Osteocyte (in vitro differentiated cells): ENCODE measurements around the gene GMDS. TPM values are rescaled to one million over a fixed set of nuclear protein-coding genes. Genes with fewer than 3 reads are reported as not detected.
A peak's percentile ranks its signal among the peaks of the same experiment; 100 is the strongest.

ENCODE experiments used
- DNase-seq: peaks from one replicate; pipeline ENCODE4 v3.0.0; 2021; ENCODE audit warnings: mixed read lengths; ENCODE audit not compliant: unreplicated experiment; ENCODE audit errors: extremely low spot score
- H3K27ac Mint-ChIP-seq: one replicate; pipeline ENCODE4 v1.8.0; 2021; ENCODE audit warnings: mild to moderate bottlenecking, mixed read lengths; ENCODE audit not compliant: unreplicated experiment
- H3K27me3 Mint-ChIP-seq: one replicate; pipeline ENCODE4 v1.8.0; 2021; ENCODE audit warnings: mixed read lengths; ENCODE audit not compliant: unreplicated experiment
- H3K36me3 Mint-ChIP-seq: one replicate; pipeline ENCODE4 v1.8.0; 2021; ENCODE audit warnings: mixed read lengths; ENCODE audit not compliant: unreplicated experiment
- H3K4me1 Mint-ChIP-seq: one replicate; pipeline ENCODE4 v1.8.0; 2021; ENCODE audit warnings: mixed read lengths; ENCODE audit not compliant: unreplicated experiment
- H3K4me3 Mint-ChIP-seq: one replicate; pipeline ENCODE4 v1.8.0; 2021; ENCODE audit warnings: mild to moderate bottlenecking, moderate library complexity, mixed read lengths; ENCODE audit not compliant: unreplicated experiment
- H3K9me3 Mint-ChIP-seq: one replicate; pipeline ENCODE4 v1.8.0; 2021; ENCODE audit warnings: mixed read lengths; ENCODE audit not compliant: unreplicated experiment
- CTCF ChIP-seq: fragments of 200-600 bp; sonication (generic); IDR thresholded peaks from 2 replicates; pipeline ENCODE4 v1.5.0; 2021; ENCODE audit warnings: antibody characterized with exemption, mild to moderate bottlenecking, moderate library complexity
- total RNA-seq: library from RNA; stranded (reverse); gene quantifications from 2 replicates; pipeline ENCODE4 v1.2.1, GENCODE V29; 2021

GMDS gene
- total RNA-seq, 1 donor from 2014 or later: 30.7 TPM

DNA sequence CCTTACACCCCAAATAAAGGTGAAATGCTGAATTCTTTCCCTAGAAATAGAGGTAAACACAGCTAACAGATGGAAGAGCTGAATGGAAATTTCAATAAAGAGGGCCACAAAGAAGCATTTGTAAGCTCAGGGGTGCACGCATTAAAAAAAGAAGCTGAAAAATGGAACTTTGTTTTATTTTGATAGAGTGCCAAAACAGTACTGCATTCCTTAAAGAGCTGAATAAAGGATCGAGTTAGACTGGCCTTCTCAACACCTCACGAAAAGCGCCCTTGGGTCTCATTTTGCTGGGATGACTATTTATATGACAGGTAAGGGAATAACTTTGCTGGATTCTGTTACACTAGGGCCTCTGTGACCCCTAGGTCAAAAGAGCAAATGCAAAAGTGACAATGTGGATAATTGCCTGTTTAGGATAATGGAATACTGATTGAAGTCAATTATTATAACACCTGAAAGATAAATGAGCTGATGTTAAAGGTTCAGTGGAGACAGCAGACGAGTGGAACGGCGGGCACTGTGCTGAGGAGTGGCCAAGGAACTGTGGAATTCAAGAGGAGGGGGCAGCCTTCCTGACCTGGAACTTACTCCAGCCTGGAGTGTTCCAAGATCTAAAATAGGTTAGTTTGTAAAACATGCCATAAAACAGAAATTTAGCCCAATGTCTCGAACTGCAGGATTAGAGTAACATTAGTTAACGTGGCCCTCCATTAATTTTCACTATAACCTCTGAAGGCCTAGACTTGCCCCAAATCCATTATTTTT is 467.3 kb downstream of the GMDS start:
- no peak for DNase-seq
- Mint-ChIP-seq H3K27me3 (no peaks in the 10 kb centered on the region), H3K9me3 (no peaks in the 10 kb centered on the region), H3K36me3 (peaks cover 6% of the 10 kb centered on the region), H3K4me3 (no peak overlapping the region), H3K4me1 (peaks cover 23% of the 10 kb centered on the region), H3K27ac (peak overlapping the region; percentile 52)
- TF ChIP-seq CTCF: no peak

DNA sequence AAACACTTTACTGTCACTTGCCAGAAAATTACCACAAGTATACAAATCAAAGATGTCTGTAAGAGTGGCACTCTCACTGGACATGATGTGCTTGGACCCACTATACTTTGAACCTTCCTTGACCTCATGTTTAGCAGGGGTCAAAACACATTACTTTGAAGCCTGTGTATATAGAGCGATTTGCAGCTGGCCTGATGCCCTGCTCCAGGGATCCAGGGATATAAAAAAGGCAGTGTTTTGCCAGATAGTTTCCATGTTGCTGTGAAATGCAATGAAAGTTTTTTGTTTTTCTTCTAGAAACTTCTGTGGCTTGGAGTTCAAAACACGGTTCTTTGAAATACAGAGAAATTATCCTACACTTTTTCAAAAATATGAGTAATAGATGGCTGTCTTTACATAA is 470.0 kb downstream of the GMDS start:
- Mint-ChIP-seq H3K9me3 (no peaks in the 10 kb centered on the region), H3K27me3 (no peaks in the 10 kb centered on the region), H3K36me3 (peaks cover 6% of the 10 kb centered on the region), H3K27ac (no peak overlapping the region), H3K4me1 (peaks cover 20% of the 10 kb centered on the region), H3K4me3 (no peak overlapping the region)
- no peak for TF ChIP-seq CTCF
- no peak for DNase-seq

GRCh38 chr6:1774226-1774915 is 471.0 kb downstream of the GMDS start:
- no peak for TF ChIP-seq CTCF
- no peak overlapping the region for H3K27ac Mint-ChIP-seq
- peaks cover 26% of the 10 kb centered on the region for H3K4me1 Mint-ChIP-seq
- H3K36me3 Mint-ChIP-seq: peaks cover 3% of the 10 kb centered on the region
- H3K4me3 Mint-ChIP-seq: no peak overlapping the region
- DNase-seq: no peak
- no peaks in the 10 kb centered on the region for H3K27me3 Mint-ChIP-seq
- H3K9me3 Mint-ChIP-seq: no peaks in the 10 kb centered on the region

GRCh38 chr6:1773700-1774099 is 471.7 kb downstream of the GMDS start:
- H3K4me1 Mint-ChIP-seq: peaks cover 29% of the 10 kb centered on the region
- TF ChIP-seq CTCF: no peak
- H3K36me3 Mint-ChIP-seq: peaks cover 3% of the 10 kb centered on the region
- H3K4me3 Mint-ChIP-seq: no peak overlapping the region
- DNase-seq: no peak
- H3K9me3 Mint-ChIP-seq: no peaks in the 10 kb centered on the region
- no peak overlapping the region for H3K27ac Mint-ChIP-seq
- H3K27me3 Mint-ChIP-seq: no peaks in the 10 kb centered on the region

- H3K9me3 Mint-ChIP-seq: no peaks in the 10 kb centered on the region
- no peaks in the 10 kb centered on the region for H3K27me3 Mint-ChIP-seq
- no peak for TF ChIP-seq CTCF
- H3K36me3 Mint-ChIP-seq: peaks cover 3% of the 10 kb centered on the region
- peaks cover 43% of the 10 kb centered on the region for H3K4me1 Mint-ChIP-seq
- no peak for DNase-seq
- H3K27ac Mint-ChIP-seq: no peak overlapping the region
- no peak overlapping the region for H3K4me3 Mint-ChIP-seq
Observed at GRCh38 chr6:1770968-1771723, 474.3 kb downstream of the GMDS start.
